Measurements from ENCODE around the gene RALGPS1.

- no peak for TF ChIP-seq FOXA1 (IDR thresholded peaks at IDR 0.05)
- TF ChIP-seq HDGF (IDR thresholded peaks at IDR 0.05; ENCODE audit: borderline replicate concordance) = no peak
- TF ChIP-seq SP1 (IDR thresholded peaks at IDR 0.05) = no peak
- TF ChIP-seq ZNF384 (IDR thresholded peaks at IDR 0.05) = no peak
- no peak for TF ChIP-seq SUZ12 (IDR thresholded peaks at IDR 0.05)
- no peak for TF ChIP-seq ELF4 (IDR thresholded peaks at IDR 0.05)
- TF ChIP-seq FOXM1 (IDR thresholded peaks at IDR 0.05; ENCODE audit: borderline replicate concordance) = no peak
- no peak for TF ChIP-seq L3MBTL2 (conservative IDR thresholded peaks at IDR 0.05)
- TF ChIP-seq NFRKB (IDR thresholded peaks at IDR 0.05) = no peak
- no peak for TF ChIP-seq BHLHE40 (IDR thresholded peaks at IDR 0.05; ENCODE audit: borderline replicate concordance)
Observed at GRCh38 chr9:127209948-127210640, 295.5 kb downstream of the RALGPS1 start.

Data from HEK293T (cell line).